Measurements from ENCODE around the gene PIGP. TPM values are rescaled to one million over a fixed set of nuclear protein-coding genes. Genes with fewer than 3 reads are reported as not detected.

PIGP gene
- total and polyA plus RNA-seq, 9 of the 15 experiments (the other 6 are each of a cell fraction or from before 2014, with no cell fraction given), result 18.3 to 122 (median 35.6) TPM

- TF ChIP-seq REST (IDR thresholded peaks at IDR 0.05; ENCODE audit: borderline replicate concordance) (0 out of 2 replicates have a peak, but pooled peaks have one; percentile 10), REST (CRISPR knock-in tag; IDR thresholded peaks at IDR 0.05; ENCODE audit: low read depth) (no peak), SRSF3 (IDR thresholded peaks at IDR 0.05; ENCODE audit: insufficient read depth, low read length) (no peak), MAFK (IDR thresholded peaks at IDR 0.05; ENCODE audit: low read length) (0 out of 2 replicates have a peak, but pooled peaks have one; percentile 14), MYC (IDR thresholded peaks at IDR 0.05; ENCODE audit: low read depth, low read length) (no peak), MYC (CRISPR knock-in tag; IDR thresholded peaks at IDR 0.05; ENCODE audit: borderline replicate concordance, low read depth) (no peak), ZNF79 (CRISPR knock-in tag; IDR thresholded peaks at IDR 0.05; ENCODE audit: low read depth) (no peak), ZNF507 (tag; conservative IDR thresholded peaks at IDR 0.05) (no peak), TCF7L2 (IDR thresholded peaks at IDR 0.05; ENCODE audit: low read depth, low read length) (no peak), BACH1 (tag; IDR thresholded peaks at IDR 0.05) (no peak), SMAD1 (IDR thresholded peaks at IDR 0.05; ENCODE audit: low read depth, low read length, partially characterized antibody) (no peak)
- TF ChIP-seq, protein P1, sequence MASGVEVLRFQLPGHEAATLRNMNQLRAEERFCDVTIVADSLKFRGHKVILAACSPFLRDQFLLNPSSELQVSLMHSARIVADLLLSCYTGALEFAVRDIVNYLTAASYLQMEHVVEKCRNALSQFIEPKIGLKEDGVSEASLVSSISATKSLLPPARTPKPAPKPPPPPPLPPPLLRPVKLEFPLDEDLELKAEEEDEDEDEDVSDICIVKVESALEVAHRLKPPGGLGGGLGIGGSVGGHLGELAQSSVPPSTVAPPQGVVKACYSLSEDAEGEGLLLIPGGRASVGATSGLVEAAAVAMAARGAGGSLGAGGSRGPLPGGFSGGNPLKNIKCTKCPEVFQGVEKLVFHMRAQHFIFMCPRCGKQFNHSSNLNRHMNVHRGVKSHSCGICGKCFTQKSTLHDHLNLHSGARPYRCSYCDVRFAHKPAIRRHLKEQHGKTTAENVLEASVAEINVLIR (CRISPR knock-in tag; IDR thresholded peaks at IDR 0.05), result no peak
- TF ChIP-seq, protein P2, sequence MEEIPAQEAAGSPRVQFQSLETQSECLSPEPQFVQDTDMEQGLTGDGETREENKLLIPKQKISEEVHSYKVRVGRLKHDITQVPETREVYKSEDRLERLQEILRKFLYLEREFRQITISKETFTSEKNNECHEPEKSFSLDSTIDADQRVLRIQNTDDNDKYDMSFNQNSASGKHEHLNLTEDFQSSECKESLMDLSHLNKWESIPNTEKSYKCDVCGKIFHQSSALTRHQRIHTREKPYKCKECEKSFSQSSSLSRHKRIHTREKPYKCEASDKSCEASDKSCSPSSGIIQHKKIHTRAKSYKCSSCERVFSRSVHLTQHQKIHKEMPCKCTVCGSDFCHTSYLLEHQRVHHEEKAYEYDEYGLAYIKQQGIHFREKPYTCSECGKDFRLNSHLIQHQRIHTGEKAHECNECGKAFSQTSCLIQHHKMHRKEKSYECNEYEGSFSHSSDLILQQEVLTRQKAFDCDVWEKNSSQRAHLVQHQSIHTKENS (CRISPR knock-in tag; IDR thresholded peaks at IDR 0.05), result no peak
- TF ChIP-seq, protein P3, sequence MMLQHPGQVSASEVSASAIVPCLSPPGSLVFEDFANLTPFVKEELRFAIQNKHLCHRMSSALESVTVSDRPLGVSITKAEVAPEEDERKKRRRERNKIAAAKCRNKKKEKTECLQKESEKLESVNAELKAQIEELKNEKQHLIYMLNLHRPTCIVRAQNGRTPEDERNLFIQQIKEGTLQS (IDR thresholded peaks at IDR 0.05), result peak; percentile 8; the same call in 1 of the 2 replicates
- TF ChIP-seq, protein P3 (CRISPR knock-in tag; conservative IDR thresholded peaks at IDR 0.05), result no peak
Observed at GRCh38 chr21:37017951-37018679, 54.8 kb downstream of the PIGP start (continued).

Data from K562 (cell line).